Left lung (tissue), 10 donors: ENCODE data around the gene HNF4A. TPM values are rescaled to one million over a fixed set of nuclear protein-coding genes. Genes with fewer than 3 reads are reported as not detected.

ENCODE experiments used
- ATAC-seq: fragments of 200-7000 bp; cut with Tn5 transposase; one replicate; pipeline ENCODE4 v1.9.1; 2020; ENCODE audit warnings: moderate library complexity
- DNase-seq, 4 donors: peaks; one replicate each; pipeline ENCODE4 v3.0.0-alpha.2; 2013 to 2020
- H3K27ac ChIP-seq, 2 donors: fragments of 200-600 bp; sonication (generic) in 1 of 2; one replicate each; pipeline versions ENCODE4 v1.5.0 to v1.8.0; 2020 to 2021
- H3K27me3 ChIP-seq, 2 donors: fragments of 200-600 bp; sonication (generic) in 1 of 2; one replicate each; pipeline versions ENCODE4 v1.5.0 to v1.8.0; 2020 to 2021
- H3K36me3 ChIP-seq, 2 donors: fragments of 200-600 bp; sonication (generic) in 1 of 2; one replicate each; pipeline versions ENCODE4 v1.5.0 to v1.8.0; 2020 to 2021
- H3K4me1 ChIP-seq, 2 donors: fragments of 200-600 bp; one replicate each; pipeline ENCODE4 v1.8.0; 2021
- H3K4me3 ChIP-seq, 2 donors: fragments of 200-600 bp; sonication (generic) in 1 of 2; one replicate each; pipeline versions ENCODE4 v1.5.0 to v1.8.0; 2020 to 2021; ENCODE audit warnings: mild to moderate bottlenecking in 1 of 2
- H3K9me3 ChIP-seq, 2 donors: fragments of 200-600 bp; sonication (generic) in 1 of 2; one replicate each; pipeline versions ENCODE4 v1.5.0 to v1.8.0; 2020 to 2021
- intact Hi-C, 2 donors: fragments of 100-400 bp; cut with DNase I; formaldehyde crosslinking; loops; one replicate each; pipeline versions ENCODE4 v1.11.2 to v1.14.2; 2022
- polyA plus RNA-seq, 6 donors: library from polyadenylated mRNA; unstranded; fragments of 120-200 nt; gene quantifications; one replicate each; pipeline ENCODE4 v1.2.1, GENCODE V29; 2013; ENCODE audit not compliant: insufficient read length in 6 of 6
- total RNA-seq, 2 donors: library from RNA; stranded (reverse); fragmentation: NEBNext Ultra II Directional; extraction: Animal tissue kit (Norgen Biotek cat#: 25700); gene quantifications; one replicate each; pipeline ENCODE4 v1.2.1, GENCODE V29; 2021
- TF ChIP-seq, protein P1 (sequence below), 2 donors: fragments of 200-600 bp; sonication (generic) in 1 of 2; IDR thresholded peaks; one replicate each; pipeline versions ENCODE4 v1.5.0 to v1.8.0; 2021; ENCODE audit warnings: antibody characterized with exemption in 2 of 2
- donor health status: DM: no; HTN: yes; CAD: no.
- donor health status: DM: no; HTN: no; CAD: no.

Gene HNF4A
- total and polyA plus RNA-seq, 8 donors = 0.21 to 3.5 (median 0.96) TPM

DNA sequence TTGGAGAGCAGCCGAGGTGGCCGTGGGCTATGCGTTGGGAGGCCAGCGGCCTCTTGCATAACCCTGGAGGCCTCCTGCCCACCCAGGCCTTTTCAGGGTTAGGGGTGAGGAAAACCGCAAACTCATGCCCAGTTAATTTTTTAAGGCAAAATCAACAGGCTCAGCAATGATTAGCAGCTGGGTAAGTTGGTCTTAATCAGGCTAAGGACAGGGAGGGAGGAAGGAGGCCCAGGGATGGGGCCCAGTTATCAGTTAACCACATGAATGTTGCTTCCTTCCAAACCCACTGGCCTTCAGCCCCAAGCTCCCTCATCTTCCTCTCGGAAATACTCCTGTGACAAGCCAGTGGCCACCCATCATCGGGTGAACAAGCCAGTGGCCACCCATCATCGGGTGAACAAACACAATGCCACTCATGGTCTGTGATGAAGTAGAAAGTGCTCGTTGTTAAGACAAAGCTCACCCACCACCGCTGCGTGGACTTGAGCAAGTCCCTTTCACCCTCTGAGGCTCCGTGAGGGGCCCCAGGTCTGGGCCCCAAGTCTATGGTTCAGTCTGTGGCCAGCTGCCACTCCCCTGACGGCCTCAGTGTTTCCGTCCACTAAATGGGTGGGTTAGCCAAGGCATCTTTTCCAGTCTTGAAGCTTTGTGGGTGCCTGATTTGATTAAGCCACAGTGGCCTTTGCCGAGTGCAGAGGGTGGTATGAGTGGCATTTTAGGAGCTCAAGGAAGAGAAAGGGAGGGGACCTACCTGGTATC lies 39.4 kb downstream of the HNF4A start:
- ATAC-seq (peak; percentile 58), DNase-seq (peak in 1 of 4 donors; percentile 34)
- no peaks in the 10 kb centered on the region for H3K9me3 ChIP-seq
- TF ChIP-seq, protein P1, sequence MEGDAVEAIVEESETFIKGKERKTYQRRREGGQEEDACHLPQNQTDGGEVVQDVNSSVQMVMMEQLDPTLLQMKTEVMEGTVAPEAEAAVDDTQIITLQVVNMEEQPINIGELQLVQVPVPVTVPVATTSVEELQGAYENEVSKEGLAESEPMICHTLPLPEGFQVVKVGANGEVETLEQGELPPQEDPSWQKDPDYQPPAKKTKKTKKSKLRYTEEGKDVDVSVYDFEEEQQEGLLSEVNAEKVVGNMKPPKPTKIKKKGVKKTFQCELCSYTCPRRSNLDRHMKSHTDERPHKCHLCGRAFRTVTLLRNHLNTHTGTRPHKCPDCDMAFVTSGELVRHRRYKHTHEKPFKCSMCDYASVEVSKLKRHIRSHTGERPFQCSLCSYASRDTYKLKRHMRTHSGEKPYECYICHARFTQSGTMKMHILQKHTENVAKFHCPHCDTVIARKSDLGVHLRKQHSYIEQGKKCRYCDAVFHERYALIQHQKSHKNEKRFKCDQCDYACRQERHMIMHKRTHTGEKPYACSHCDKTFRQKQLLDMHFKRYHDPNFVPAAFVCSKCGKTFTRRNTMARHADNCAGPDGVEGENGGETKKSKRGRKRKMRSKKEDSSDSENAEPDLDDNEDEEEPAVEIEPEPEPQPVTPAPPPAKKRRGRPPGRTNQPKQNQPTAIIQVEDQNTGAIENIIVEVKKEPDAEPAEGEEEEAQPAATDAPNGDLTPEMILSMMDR (IDR thresholded peaks at IDR 0.05) = no peak
- intact Hi-C loops = no loop called here
- no peaks in the 10 kb centered on the region for H3K4me1 ChIP-seq
- no peak overlapping the region for H3K4me3 ChIP-seq
- H3K27ac ChIP-seq = no peak overlapping the region
- H3K36me3 ChIP-seq = no peaks in the 10 kb centered on the region
- H3K27me3 ChIP-seq = peaks cover 0 to under 1% of the 10 kb centered on the region in 2 donors

DNA sequence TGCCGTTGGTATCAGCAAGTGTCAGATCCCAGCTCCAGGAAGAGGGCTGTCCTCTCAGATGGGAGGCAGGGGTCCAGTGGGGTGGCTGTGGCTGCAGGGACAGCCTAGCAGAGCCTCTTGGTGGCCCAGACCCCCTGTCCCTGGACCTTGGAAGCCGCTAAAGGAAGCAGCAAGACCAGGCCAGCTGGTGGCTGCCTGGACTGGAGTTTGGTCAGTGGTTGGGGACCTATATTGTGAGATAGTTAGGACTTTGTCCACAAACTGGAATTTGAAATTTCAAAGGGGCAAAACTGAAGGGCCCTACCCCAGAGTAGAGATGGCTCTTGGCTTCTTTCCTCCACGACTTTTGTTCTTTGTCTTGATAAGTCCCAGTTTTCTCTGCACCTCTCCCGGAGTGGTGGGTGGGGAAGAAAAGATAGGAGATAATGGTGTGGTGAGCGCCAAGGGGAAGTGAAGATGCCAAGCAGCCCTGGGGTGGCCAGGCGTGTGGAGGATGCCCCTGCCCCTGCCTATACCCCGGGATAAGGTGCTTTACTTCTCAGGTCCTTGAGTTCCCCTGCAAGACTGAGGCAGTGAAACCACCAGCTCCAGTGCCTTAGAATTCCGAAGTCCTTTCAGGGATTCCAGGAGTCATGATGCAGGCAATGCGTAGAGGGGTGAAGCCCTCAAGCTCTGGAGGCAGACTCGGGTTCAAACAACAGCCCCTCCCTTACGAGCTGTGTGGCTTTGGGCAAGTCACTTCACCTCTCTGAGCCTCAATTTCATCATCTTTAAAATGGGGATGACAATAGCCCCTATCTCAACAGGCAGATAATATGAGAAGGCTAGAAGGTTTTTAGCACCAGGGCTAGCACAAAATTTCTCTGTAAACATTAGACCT lies 40.2 kb downstream of the HNF4A start:
- Histone ChIP-seq H3K4me1 (no peaks in the 10 kb centered on the region), H3K4me3 (no peak overlapping the region), H3K27ac (no peak overlapping the region), H3K27me3 (no peaks in the 10 kb centered on the region), H3K36me3 (no peaks in the 10 kb centered on the region), H3K9me3 (no peaks in the 10 kb centered on the region)
- TF ChIP-seq, protein P1 (IDR thresholded peaks at IDR 0.05) = no peak
- ATAC-seq (no peak), DNase-seq (no peak)
- intact Hi-C loops = no loop called here

DNA sequence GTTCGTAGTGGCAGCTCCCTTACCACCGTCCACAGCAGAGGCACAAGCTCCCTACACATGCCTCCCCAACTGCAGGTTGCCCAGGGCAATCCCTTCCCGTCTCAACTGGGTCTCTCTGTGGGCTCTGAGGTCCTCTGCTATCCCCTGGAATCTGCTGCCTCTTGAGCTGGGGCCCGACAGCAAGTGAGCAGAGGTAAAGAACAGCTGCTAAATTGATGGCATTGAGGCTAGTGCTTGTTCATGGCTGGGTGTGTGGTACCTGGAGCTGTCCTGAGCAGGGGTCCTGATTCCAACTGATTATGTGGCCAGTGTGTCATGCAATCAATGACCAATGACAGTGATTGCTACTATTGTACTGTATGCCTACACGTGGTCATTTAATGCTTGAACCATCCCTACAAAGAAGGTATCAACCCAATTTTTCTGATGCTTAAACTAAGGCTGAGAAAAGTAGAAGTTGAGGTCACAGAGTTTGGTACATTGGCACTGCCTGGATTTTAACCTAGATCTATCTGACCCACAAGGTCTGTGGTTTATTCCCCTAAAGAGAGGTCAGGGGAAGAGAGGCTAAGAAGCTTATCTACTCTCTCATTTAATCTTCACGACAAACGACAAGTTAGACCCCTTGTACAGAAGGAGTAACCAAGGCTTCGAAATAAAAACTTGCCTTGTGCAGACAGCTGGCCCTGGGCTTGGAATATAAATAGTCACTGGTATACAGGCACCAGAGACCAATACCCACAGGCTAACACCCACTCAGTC lies 41.1 kb downstream of the HNF4A start:
- Histone ChIP-seq H3K4me3 (no peak overlapping the region), H3K4me1 (no peaks in the 10 kb centered on the region), H3K27me3 (no peaks in the 10 kb centered on the region), H3K36me3 (no peaks in the 10 kb centered on the region), H3K27ac (no peak overlapping the region), H3K9me3 (no peaks in the 10 kb centered on the region)
- intact Hi-C loops = no loop called here
- TF ChIP-seq, protein P1 (IDR thresholded peaks at IDR 0.05) = no peak
- DNase-seq (no peak), ATAC-seq (no peak)

DNA sequence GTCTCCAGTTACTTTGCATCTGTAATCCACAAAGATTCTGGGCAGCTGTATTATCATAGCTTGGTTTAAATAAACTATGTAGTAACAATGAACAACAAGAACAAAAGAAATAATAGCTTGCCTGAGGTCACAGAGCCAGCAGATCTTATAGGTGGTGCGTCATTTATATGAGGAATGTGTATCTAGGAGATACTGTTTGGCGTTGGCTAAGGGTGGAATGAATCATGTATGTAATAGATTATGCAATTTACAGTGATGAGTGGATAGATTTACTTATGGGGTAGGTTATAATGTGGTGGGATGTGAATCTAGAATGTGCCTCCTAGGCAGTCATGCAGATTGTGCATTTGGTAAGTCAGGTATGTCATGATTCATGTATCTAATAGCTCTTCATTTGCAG lies 42.8 kb downstream of the HNF4A start:
- intact Hi-C loops = no loop called here
- ATAC-seq (no peak), DNase-seq (no peak)
- Histone ChIP-seq H3K27ac (no peak overlapping the region), H3K27me3 (no peaks in the 10 kb centered on the region), H3K4me1 (no peaks in the 10 kb centered on the region), H3K4me3 (no peak overlapping the region), H3K36me3 (no peaks in the 10 kb centered on the region), H3K9me3 (no peaks in the 10 kb centered on the region)
- TF ChIP-seq, protein P1 (IDR thresholded peaks at IDR 0.05) = no peak
